VCaP (cell line): Measurements from ENCODE around the gene FCN3.

ENCODE experiments used
- H3K27ac ChIP-seq: fragments of 450-650 bp; 2 replicates; pipeline ENCODE4 v1.5.1; 2017
- TF ChIP-seq, protein P1 (sequence below): fragments of 450-650 bp; conservative IDR thresholded peaks from 2 replicates; pipeline ENCODE4 v1.5.1; 2017; ENCODE audit warnings: mild to moderate bottlenecking, moderate library complexity

The FCN3 gene

DNA sequence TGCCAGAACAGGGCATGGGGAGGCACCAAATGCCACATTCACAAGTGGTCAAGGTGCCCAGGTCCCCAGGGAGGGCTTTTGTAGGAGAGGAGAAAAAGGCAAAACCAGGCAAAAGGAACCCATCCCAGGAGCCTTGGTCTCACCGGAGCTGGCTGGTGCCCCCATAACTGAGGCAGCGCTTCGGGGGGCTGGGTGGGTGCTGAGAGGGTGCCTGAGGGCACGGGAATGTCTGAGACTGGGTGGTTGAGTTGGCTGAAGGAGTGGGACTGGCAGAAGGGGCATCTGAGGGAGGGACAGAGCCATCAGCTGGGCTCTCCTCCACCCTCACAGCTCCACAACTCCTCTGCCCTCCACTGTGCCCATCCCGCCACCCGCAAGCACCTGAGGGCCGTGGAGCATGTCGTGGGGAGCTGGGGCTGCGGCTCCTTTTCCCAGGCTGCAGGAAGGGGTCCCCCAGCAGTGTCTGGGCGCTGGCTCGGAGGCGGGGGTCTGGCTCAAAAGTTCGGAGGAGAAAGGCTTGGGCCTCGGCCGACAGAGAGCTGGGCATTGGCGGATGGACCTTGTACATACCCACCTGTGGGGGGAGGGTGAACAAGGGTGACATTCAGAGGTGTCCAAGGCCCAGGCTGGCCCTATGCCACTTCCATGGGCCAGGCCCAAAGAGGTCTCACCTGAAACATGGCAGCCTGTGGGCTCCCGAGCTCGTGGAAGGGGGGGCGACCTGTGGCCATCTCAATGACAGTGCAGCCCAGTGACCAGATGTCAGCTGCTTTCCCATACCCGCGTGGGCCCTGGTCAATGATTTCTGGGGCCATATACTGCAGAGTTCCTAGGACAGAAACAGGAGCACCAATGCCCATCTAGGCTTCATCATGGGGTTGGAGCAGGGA lies 16.3 kb downstream of the FCN3 start:
- H3K27ac ChIP-seq = no peak overlapping the region
- TF ChIP-seq, protein P1, sequence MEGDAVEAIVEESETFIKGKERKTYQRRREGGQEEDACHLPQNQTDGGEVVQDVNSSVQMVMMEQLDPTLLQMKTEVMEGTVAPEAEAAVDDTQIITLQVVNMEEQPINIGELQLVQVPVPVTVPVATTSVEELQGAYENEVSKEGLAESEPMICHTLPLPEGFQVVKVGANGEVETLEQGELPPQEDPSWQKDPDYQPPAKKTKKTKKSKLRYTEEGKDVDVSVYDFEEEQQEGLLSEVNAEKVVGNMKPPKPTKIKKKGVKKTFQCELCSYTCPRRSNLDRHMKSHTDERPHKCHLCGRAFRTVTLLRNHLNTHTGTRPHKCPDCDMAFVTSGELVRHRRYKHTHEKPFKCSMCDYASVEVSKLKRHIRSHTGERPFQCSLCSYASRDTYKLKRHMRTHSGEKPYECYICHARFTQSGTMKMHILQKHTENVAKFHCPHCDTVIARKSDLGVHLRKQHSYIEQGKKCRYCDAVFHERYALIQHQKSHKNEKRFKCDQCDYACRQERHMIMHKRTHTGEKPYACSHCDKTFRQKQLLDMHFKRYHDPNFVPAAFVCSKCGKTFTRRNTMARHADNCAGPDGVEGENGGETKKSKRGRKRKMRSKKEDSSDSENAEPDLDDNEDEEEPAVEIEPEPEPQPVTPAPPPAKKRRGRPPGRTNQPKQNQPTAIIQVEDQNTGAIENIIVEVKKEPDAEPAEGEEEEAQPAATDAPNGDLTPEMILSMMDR = no peak

DNA sequence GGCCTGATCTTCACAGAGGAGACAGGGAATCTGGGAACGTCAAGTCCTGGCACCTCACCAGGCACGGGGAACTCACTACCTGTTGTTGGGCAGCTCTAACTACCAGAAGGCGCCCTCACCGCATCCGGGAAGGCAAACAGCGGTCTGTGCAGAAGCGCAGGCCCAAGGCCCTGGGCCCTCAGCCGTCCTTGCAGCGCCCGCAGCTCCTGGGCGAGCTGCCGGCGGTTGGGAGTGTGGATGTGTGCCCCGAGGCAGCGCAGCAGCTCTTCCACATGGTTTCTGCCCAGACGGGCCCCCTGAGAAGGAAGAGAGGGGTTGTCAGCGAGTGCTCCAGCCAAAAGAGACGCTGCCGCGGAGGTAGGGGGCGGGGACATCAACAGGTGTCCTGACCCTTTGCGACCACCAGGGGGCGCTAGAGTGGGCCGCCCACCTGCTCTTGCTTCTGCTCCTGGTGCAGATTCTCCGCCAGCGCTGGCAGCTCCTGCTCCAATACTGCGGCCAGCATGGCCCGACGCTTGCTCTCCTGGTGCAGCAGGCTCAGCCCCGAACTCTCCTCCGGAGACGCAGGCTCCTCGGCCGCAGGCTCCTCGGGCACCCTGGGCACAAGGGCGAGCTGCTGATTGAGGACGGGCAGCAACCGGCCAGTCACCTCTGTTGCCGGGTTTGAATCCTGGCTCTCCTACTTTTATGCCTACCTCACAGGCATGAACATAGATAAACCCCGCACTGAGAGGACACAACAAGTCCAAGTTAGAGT lies 17.2 kb downstream of the FCN3 start:
- H3K27ac ChIP-seq = no peak overlapping the region
- TF ChIP-seq, protein P1 = peak; percentile 77

DNA sequence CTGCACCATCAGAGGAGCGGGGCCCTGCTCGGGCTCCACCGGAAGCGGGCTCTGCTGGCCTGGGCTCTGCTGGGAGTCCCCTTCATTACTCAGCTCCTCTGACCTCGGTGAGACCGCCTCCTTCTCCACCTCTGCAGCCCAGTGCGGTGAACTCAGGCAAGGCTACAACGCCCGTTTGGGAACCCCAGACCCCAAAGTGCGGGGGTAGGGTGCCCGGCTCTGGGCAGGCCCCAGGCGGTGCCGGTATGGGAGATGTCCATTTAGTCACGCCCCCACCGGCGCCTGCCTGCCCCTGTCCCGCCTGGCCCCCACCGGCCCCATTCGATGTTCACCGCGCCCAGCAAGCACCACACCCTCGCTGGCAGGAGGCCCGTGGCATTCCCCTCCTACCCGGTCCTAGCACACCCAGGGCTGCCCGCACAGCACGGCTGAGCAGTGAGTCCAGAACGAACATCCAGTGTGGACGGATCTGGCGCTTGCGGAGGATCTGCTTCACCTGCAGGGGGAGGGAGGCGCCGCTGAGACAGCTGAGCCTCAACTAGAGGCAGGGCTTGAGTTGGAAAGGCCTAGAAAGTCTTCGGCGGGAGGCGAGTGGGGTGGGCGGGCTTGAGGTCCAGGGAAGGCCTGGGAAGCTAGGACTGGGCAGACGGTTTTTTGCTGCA lies 17.9 kb downstream of the FCN3 start:
- no peak overlapping the region for H3K27ac ChIP-seq
- TF ChIP-seq, protein P1 = no peak

DNA sequence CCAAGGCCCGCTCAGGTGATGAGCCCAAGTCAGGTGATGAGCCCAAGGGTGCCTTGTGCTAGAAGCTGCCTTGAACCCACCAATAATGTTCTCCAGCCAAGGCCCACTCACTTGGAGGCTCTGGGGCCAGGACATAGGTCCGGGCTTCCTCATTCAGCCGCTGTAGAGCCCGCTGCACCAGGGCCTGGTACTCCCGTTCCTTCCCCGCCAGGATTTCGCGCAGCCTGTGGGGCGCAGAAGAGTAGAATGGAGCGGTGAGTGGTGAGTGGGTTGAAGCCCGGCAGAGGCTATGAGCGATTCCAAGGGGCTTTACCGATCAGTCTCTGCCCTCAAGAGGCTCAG lies 18.4 kb downstream of the FCN3 start:
- TF ChIP-seq, protein P1 = no peak
- no peak overlapping the region for H3K27ac ChIP-seq

DNA sequence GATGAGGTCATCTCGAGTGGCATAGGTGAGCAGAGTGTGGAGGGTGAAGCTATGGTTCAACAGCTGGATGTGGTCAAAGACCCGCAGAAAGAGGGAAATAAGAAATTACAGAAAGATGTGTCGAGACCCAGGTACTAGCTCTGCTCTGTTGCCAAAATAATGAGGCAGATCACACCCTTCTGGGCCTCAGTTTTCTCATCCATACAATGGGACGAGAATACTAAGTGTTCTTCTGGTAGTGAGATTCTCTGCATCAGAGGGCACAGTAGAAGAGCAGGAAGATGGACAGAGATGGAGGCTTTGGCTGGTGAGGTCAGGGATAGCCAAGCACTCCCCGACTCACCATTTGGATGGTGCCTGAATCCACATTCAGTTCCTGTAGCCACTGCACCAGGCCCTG lies 18.9 kb downstream of the FCN3 start:
- TF ChIP-seq, protein P1 = no peak
- H3K27ac ChIP-seq = no peak overlapping the region

DNA sequence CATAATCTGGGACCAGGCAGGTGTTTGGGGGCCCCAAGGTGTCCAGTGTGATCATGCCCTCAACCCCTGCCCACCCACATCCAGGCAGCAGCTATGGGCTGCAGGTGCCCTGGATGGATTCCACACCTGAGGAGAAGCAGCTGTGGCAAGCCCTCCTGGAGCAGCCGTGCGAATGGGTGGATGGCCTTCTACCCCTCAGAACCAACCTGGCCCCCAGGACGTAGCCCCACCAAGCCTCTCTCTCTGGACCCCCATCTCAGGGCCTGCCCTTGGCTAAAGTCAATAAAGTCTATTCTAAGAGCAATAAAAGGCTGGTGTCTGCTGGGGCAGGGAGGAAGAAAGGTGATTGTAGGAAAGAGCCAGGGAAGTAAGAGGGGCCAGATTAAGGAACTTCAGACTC lies 21.0 kb downstream of the FCN3 start:
- no peak overlapping the region for H3K27ac ChIP-seq

More for the DNA sequence above, 21.0 kb downstream of the FCN3 start:
- TF ChIP-seq, protein P1 = no peak
